Activated T-helper 1 cell treated with anti-CD3 and anti-CD28 coated beads, Interleukin-2, amount 50 U/mL, for 16 hours (primary cell): ENCODE results near the gene PDPK1.
"Not testable (repeated sequence)": the region's sequence is repeated elsewhere in the genome, so short reads cannot be mapped to it uniquely, and the experiment has no call there.

Experiments
- DNase-seq, 2 donors: peaks; one replicate each; pipeline ENCODE4 v3.0.0-alpha.2; 2020; ENCODE audit warnings: low read depth in 1 of 2, low spot score in 1 of 2

Gene PDPK1

GRCh38 chr16:2539845-2540458, 2.1 kb downstream of the PDPK1 start:
- DNase-seq: not testable (repeated sequence)

DNA sequence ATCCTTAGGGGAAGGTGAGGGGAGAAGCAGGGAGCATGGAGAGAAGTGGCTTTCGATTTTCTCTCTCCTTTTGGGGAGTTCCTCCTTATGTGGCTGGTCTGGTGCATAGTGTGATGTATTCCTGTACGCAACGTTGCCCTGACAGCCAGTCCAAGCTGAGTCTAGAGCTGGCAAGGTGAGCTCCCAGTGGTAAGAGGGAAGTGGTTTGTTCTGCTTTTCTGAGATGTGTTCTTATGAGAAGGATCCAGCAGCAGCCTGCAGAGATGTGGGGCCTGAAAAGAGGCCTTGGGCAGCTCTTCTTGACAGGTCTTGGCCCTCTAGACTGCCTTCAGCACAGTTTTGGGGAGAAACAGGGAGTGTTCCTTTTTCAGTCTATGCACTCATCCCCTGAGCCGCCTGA, 3.1 kb downstream of the PDPK1 start:
- not testable (repeated sequence) for DNase-seq

- not testable (repeated sequence) for DNase-seq
Observed at GRCh38 chr16:2541409-2541808, 3.6 kb downstream of the PDPK1 start.

DNA sequence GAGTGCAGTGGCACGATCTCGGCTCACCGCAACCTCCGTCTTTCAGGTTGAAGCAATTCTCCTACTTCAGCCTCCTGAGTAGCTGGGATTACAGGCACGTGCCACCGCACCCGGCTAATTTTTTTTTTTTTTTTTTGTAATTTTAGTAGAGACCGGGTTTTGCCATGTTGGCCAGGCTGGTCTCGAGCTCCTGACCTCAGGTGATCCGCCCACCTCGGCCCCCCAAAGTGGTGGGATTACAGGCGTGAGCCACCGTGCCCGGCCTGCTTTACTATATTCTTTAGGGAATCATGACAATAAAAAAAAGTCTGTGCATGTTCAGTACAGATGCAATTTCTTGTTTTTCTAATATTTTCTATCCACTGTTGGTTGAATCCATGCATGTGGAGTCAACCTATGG, 6.0 kb downstream of the PDPK1 start:
- not testable (repeated sequence) for DNase-seq

GRCh38 chr16:2550283-2550878, 12.6 kb downstream of the PDPK1 start:
- DNase-seq: not testable (repeated sequence)

DNA sequence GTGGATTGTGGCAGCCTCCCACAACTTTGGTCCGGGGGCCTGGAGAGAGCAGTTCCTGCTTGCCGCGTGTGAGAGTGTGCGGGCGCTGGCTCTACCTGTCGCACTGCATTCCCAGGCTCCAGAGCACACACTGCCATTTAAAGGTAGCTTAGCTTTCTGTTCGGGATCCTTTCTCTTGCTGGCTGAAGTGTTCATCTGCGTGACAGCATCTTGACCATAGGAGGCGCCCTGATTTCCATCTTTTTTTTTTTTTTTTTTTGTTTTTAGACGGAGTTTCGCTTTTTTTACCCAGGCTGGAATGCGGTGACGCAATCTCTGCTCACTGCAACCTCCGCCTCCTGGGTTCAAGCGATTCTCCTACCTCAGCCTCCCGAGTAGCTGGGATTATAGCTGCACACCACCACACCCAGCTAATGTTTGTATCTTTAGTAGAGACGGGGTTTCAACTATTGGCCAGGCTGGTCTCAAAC, 13.6 kb downstream of the PDPK1 start:
- DNase-seq: not testable (repeated sequence)

DNA sequence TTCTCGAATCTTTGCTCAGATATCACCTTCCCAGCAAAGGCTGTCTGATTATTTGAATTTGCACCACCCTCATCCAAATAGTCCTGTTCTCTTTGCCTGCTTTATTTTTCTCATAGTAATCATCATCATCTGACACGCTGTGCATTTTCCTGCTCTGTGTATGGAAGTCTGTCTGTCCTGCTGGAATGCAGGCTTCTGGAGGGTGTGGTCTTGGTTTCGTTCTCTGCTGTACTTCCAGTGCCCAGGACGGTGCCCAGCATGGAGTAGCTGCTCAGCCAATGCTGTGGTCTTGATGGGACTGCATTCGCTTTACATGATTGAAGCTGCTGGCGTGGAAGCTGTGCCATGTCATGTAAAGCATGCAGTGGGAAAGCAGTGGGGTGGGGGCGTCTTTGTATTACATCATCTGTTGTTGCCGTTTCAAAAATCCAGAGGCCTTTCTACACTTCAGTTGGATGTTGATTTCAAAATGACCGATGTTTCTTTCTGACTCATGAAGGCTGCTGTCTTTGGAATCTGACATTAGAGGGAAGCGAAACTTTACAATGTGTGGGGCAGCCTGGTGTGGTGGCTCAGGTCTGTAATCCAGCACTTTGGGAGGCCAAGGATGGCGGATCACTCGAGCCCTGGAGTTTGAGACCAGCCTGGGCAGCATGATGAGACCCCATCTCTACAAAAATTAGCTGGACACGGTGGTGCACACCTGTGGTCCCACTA, 17.0 kb downstream of the PDPK1 start:
- not testable (repeated sequence) for DNase-seq

DNA sequence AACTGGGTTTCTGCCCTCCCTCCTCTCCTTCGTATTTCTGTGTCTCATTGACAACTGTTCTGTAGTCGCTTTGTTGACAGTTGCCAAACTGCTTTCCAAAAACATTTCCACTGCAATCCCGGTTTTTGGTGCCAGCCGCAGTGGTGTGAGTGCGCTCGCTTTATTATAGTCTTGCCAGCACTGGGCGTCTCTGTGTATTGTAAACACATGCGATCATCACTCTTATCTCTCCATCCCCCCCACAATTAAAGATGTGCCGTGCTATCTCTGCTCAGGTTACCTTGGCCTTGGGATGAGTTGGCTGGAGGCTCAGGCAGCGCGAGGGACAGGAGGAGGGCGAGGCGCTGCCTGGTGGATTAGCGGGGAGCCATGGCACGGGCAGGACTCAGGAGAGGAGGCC, 19.3 kb downstream of the PDPK1 start:
- DNase-seq: not testable (repeated sequence)

GRCh38 chr16:2560131-2560797, 22.4 kb downstream of the PDPK1 start:
- DNase-seq: not testable (repeated sequence)

DNA sequence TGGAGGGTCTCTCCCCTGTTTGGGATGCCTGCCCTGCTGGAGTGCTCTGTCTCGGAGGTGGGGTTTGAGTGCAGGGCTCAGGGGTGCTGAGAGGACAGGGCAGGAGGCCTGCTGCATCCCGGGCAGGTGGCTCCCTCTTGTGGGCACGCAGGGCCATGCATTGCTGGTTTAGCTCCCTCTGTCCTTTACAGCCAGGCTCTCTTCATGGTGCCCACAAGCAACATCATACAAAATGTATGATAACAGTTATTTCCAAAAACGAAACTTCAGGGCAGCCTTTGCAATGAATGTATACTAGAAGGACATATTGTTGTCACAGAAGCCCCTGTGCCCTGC, 22.9 kb downstream of the PDPK1 start:
- DNase-seq: peak in 1 of 2 donors; percentile 27

DNA sequence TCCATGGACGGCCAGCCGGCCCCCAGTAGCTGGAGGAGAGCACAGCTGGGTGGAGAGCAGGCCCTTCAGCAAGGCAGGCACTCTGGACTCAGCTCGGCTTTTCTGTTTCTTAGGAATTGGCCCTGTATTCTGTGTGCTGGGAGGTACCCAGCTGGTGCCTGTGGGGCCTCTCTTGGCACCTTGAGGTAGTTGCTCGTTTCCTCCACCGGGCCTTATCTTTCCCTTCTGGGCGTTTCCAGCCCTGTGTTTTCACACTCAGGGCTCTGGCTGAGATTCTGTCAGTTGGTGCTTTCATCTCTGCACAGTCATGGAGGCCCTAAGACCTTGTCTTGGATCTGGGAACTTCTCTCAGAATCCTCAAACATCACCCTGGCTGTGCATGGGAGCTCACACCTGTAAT, 29.7 kb downstream of the PDPK1 start:
- DNase-seq: not testable (repeated sequence)

DNA sequence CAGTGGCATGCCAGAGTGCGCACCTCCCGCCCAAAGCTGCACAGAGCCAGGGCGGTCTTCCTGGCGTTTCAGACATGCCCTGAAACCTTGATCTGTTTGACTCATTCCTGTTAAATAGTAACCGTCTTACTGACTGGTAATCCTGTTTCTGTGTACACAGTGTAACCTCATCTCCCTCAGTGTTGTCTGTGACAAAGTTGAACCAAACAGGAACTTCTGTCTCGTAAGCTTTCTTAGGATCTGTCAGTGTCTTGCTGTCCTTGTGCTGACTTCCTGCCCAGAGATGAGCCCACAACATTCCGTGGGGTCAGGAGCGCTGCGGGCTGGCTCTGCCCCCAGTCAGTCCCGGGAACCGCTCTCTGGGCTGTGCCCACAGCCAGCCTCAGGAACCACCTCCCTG, 30.8 kb downstream of the PDPK1 start:
- not testable (repeated sequence) for DNase-seq

DNA sequence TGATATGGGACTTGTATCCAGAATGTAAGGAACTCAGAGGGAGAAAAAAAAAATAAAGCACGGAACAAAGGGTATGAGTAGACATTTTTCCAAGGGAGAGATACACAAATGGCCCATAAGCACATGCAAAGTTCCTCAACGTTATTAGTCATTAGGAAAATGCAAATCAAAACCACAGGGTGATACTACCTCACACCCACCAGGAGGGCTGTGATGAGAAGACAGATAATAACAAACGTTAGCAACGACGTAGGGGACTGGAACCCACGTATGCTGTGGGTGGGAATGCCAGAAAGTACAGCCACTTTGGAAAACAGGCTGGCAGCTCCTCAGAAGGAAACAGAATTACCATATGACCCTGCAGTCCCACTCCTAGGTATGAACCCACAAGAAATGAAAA, 34.9 kb downstream of the PDPK1 start:
- not testable (repeated sequence) for DNase-seq

DNA sequence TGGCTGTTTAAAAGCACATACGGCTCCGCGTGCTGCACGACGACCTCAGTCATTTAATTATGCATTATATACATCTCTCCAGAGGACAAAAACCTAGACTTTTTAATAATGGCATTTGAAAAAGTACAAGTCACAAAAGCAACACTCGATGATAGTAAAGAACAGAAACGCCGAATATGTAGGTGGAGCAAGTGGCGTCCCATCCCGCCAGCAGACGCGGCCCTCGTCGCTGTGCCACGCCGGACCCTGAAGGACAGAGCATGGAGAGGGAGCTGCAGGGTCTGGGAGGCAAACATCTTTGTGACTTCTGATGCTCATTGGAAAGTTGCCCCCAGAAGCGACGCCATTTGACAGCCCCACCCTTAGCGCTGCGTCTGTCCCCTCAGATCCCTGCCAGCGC, 38.0 kb downstream of the PDPK1 start:
- not testable (repeated sequence) for DNase-seq

- not testable (repeated sequence) for DNase-seq
Observed at GRCh38 chr16:2577044-2577443, 39.2 kb downstream of the PDPK1 start.

DNA sequence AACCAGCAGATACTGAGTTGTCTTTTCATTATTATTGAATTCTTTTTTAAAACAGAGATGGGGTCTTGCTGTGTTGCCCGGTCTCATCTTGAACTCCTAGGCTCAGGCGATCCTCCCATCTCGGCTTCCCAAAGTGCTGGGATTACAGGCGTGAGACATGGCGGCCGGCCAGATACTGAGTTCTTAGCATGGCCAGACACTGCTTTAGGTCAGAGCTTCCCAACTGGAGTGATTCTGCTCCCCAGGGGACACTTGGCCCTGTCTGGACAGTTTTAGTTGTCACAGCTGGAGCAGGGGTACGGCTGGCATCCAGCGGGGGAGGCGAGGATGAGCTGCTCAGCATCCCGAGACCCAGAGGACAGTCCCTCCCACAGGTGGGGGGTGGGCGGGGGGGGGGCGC, 41.1 kb downstream of the PDPK1 start:
- DNase-seq: not testable (repeated sequence)

DNA sequence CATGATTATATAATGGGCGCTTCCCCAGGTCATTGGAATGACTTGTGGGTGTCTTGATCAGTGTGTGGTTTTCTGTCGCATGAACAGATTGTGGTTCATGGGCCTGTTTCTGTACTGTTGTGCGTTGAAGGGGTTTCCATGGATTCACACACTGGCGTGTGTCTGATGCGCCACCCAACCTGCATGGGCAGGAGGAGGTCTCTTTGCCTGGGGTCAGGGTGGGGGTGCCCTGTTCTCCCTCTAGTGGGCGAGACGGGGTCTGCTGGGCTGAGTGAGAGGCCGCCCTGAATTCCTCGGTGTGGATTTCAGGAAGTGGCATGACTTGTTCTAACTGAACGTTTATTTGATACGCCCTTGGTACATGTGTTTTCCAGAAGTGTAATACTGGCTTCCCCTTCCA, 42.3 kb downstream of the PDPK1 start:
- not testable (repeated sequence) for DNase-seq

DNA sequence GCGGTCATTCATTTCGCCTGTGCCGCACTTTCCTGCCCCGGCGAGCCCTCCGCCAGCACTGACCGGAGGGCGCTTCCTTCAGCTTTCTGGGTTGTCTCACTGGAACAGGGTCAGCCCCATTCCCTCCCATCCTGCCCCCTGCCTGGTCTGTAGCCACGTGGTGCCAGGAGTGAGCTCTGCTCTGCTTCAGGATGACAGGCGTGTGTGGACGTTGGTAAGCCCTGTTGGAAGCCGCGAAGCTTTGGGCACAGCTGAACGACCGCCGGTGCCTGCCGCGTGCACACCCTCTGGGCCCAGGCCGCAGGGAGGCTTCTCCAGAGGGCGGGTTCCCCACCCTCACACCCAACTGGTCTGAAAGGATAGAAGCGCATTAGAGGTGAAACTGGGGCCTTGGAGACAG, 43.0 kb downstream of the PDPK1 start:
- DNase-seq: not testable (repeated sequence)

DNA sequence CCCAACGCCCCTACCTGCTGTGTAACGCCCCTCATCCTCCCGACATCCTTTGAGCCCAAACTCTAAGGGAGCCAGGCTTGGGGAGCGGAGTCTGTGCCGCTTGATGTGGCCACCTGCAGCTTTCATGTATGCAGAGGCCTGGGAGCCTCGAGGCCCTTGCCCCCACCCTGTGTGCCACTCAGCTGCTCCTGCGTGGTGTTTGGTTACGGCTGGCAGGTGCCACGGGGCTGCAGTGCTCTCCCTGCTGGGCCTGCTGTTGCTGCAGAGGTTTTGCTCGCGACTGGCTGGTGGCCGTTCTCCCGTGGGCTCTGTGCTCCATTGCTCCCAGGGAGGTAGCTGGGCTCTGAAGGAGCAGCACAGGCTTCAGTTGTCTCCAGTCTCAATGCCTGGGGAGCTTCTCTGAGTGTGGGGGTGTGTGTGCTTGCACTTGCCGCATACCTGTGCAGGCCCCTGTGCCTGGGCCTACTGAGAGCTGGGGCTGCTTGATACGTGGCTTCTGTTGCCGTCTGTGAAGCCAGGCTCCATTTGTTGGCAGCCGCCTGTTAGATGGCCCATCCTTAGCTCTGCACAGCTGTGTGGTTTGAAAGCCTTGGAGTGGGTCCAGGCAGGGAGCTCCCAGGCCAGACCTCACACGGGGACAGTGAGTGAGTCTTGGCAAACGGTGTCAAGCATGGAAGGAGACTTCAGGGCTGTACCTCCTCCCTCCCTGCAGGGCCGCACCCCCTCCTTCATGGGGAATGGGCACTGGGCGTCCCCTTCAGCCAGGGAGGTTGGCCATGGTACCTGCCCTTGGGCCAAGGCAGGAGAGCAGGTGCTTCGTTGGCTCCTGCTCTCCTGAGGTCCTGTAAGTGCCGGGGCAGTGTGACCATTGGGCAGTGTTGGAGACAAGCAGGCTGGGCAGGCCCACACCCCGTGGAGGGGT, 47.2 kb downstream of the PDPK1 start:
- DNase-seq: no peak

DNA sequence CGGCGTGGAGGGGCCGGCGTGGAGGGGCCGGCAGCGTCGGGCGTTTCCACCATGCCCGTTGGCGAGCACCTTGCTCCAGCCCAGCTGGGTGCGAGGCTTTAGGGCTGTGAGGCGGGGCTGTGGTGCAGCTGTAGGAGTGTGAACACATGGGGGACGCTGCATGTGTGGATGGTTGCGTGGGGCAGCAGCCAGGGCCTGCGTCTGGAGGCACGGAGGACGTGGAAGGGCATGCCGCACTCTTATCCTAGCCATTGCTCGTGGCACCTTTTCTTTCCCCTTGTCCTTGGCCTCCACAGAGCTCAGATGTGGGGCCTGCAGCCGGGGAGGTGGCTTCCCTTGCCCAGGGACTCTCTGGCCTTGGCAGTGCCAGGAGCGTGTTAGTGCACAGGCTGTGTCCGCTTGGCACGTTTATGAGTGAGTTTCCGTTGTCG, 47.8 kb downstream of the PDPK1 start:
- no peak for DNase-seq

GRCh38 chr16:2586241-2586640, 48.4 kb downstream of the PDPK1 start:
- no peak for DNase-seq
